ENCODE measurements around the gene HMCN1. TPM values are rescaled to one million over a fixed set of nuclear protein-coding genes. Genes with fewer than 3 reads are reported as not detected.

Gene HMCN1
- total and polyA plus RNA-seq, 4 experiments from 2014 or later: 0.19 to 0.29 TPM; not detected in 2

DNA sequence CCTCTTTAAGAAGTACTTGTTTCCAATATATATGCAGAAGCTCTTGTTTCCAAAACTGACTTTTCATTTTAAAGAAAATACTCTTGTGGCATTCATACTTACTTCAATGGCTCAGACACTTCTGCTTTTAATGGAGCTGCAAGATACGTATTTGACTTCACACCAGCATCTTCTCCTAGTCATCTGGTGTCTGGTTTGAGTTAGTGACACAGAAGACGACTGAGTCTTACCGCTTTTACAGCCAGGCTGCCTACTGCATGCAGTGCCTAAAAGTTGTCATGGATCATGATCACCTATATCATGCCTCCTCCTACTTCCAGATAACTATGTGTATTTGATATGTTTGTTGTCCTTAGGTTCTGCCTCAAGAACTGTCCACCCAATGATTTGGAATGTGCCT lies 455.0 kb downstream of the HMCN1 start:
- Mint-ChIP-seq H3K27ac (no peak overlapping the region), H3K9me3 (peaks cover 0 to 7% (median 0%) of the 10 kb centered on the region in 8 donors), H3K4me3 (no peak overlapping the region), H3K4me1 (peaks cover 0 to 2% (median 0%) of the 10 kb centered on the region in 4 donors), H3K36me3 (no peaks in the 10 kb centered on the region), H3K27me3 (peaks cover 5% of the 10 kb centered on the region in 2 donors)
- no peak for DNase-seq
- CTCF ChIA-PET (ENCODE audit: partially characterized antibody): no interaction called here
- Histone ChIP-seq H3K36me3 (ENCODE audit: insufficient read depth, low read length) (no peaks in the 10 kb centered on the region), H3K4me3 (ENCODE audit: low read length in 2 of 2) (no peak overlapping the region), H3K9me3 (ENCODE audit: control insufficient read depth in 1 of 2, low read length in 2 of 2) (no peaks in the 10 kb centered on the region), H3K4me1 (ENCODE audit: insufficient read depth, low read length) (no peaks in the 10 kb centered on the region), H3K27ac (ENCODE audit: low read depth, low read length) (no peak overlapping the region), H3K27me3 (ENCODE audit: insufficient read depth, low read length) (no peaks in the 10 kb centered on the region)
- intact Hi-C loops (cut with micrococcal nuclease): no loop called here
- POLR2A ChIA-PET (ENCODE audit: partially characterized antibody): no interaction called here

DNA sequence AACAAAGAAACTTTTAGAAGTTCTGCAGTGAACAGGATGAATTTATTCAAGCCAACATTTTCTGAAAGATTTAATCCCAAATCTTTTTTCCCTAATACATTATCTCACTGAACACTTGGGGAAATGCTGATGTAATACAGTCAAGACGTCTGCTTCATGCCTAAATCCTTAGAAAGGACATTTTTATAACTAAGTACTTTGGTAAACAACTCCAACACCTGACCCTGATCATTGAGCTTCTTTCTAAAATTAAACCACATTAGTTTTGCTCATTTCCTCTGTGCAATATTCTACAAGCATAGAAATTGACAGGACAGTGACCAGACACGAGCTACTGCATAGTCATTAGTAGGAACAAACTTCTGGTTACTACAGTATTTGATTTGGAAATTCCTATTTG lies 457.3 kb downstream of the HMCN1 start:
- Mint-ChIP-seq H3K36me3 (no peaks in the 10 kb centered on the region), H3K4me1 (no peaks in the 10 kb centered on the region), H3K9me3 (peaks cover 0 to 7% (median 1%) of the 10 kb centered on the region in 8 donors), H3K27ac (no peak overlapping the region), H3K4me3 (no peak overlapping the region), H3K27me3 (peaks cover 5 to 10% of the 10 kb centered on the region in 2 donors)
- Histone ChIP-seq H3K4me1 (ENCODE audit: insufficient read depth, low read length) (no peaks in the 10 kb centered on the region), H3K27me3 (ENCODE audit: insufficient read depth, low read length) (no peaks in the 10 kb centered on the region), H3K9me3 (ENCODE audit: control insufficient read depth in 1 of 2, low read length in 2 of 2) (no peaks in the 10 kb centered on the region), H3K4me3 (ENCODE audit: low read length in 2 of 2) (no peak overlapping the region), H3K36me3 (ENCODE audit: insufficient read depth, low read length) (no peaks in the 10 kb centered on the region), H3K27ac (ENCODE audit: low read depth, low read length) (no peak overlapping the region)
- CTCF ChIA-PET (ENCODE audit: partially characterized antibody): no interaction called here
- POLR2A ChIA-PET (ENCODE audit: partially characterized antibody): no interaction called here
- intact Hi-C loops (cut with micrococcal nuclease): no loop called here
- DNase-seq: no peak

DNA sequence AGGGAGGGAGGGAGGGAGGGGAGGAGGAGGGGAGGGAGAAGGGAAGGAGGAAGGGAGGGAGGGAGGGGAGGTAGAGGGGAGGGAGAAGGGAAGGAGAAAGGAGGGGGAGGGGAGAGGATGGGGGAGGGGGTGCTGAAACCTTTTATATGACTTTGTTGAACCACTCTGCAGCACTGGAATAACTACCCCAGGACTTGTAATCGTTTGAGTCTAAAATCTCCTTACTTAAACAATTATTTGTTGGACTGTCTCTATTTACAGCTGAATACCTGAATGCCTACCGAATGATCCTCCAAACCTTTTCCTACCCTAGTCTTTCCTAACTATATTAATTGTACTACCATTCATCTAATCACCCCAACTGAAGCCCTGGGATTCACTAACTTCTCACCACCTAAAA lies 459.0 kb downstream of the HMCN1 start:
- Histone ChIP-seq H3K9me3 (ENCODE audit: control insufficient read depth in 1 of 2, low read length in 2 of 2) (no peaks in the 10 kb centered on the region), H3K4me3 (ENCODE audit: low read length in 2 of 2) (no peak overlapping the region), H3K27me3 (ENCODE audit: insufficient read depth, low read length) (no peaks in the 10 kb centered on the region), H3K27ac (ENCODE audit: low read depth, low read length) (no peak overlapping the region), H3K4me1 (ENCODE audit: insufficient read depth, low read length) (no peaks in the 10 kb centered on the region), H3K36me3 (ENCODE audit: insufficient read depth, low read length) (no peaks in the 10 kb centered on the region)
- no peaks in the 10 kb centered on the region for H3K36me3 Mint-ChIP-seq
- intact Hi-C loops (cut with micrococcal nuclease): no loop called here
- peaks cover 0 to 7% (median 2%) of the 10 kb centered on the region in 8 donors for H3K9me3 Mint-ChIP-seq
- DNase-seq: no peak
- no peaks in the 10 kb centered on the region for H3K4me1 Mint-ChIP-seq
- H3K27me3 Mint-ChIP-seq: peaks cover 5 to 7% of the 10 kb centered on the region in 2 donors
- ChIA-PET POLR2A (ENCODE audit: partially characterized antibody) (no interaction called here), CTCF (ENCODE audit: partially characterized antibody) (no interaction called here)
- H3K27ac Mint-ChIP-seq: no peak overlapping the region
- H3K4me3 Mint-ChIP-seq: no peak overlapping the region

GRCh38 chr1:186194107-186194756 lies 460.0 kb downstream of the HMCN1 start:
- Histone ChIP-seq H3K27me3 (ENCODE audit: insufficient read depth, low read length) (no peaks in the 10 kb centered on the region), H3K4me1 (ENCODE audit: insufficient read depth, low read length) (no peaks in the 10 kb centered on the region), H3K27ac (ENCODE audit: low read depth, low read length) (no peak overlapping the region), H3K9me3 (ENCODE audit: control insufficient read depth in 1 of 2, low read length in 2 of 2) (no peaks in the 10 kb centered on the region), H3K4me3 (ENCODE audit: low read length in 2 of 2) (no peak overlapping the region), H3K36me3 (ENCODE audit: insufficient read depth, low read length) (no peaks in the 10 kb centered on the region)
- peaks cover 0 to 7% (median 2%) of the 10 kb centered on the region in 8 donors for H3K9me3 Mint-ChIP-seq
- ChIA-PET CTCF (ENCODE audit: partially characterized antibody) (no interaction called here), POLR2A (ENCODE audit: partially characterized antibody) (no interaction called here)
- H3K27ac Mint-ChIP-seq: no peak overlapping the region
- no peaks in the 10 kb centered on the region for H3K4me1 Mint-ChIP-seq
- no peaks in the 10 kb centered on the region for H3K36me3 Mint-ChIP-seq
- H3K4me3 Mint-ChIP-seq: no peak overlapping the region
- intact Hi-C loops (cut with micrococcal nuclease): no loop called here
- H3K27me3 Mint-ChIP-seq: peaks cover 5 to 7% of the 10 kb centered on the region in 2 donors
- no peak for DNase-seq

DNA sequence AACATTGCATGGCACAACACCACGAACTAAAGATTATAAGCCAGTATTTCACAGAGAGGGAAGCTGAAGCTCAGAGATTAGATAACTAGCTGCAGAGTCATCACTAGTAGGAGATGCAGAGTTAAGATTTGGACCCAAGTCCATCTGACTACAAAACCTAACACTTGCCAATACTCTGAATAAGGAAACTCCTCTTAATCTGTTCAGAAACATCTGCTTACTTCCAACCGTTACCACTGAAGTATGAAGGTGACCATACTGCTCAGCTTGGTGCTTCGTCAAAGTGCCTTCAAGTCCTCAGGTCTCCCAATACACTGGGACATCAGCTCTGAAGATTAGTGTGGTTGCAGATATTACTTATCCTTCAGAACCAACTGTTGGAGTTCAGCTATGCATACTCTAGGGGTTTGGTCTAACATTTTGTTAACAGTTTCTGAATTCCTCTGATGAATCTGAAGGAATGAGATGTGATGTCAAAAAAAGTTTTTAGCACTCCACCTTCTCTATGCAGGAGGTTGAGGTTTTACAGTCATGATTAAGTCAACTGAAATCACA lies 461.3 kb downstream of the HMCN1 start:
- Mint-ChIP-seq H3K4me3 (no peak overlapping the region), H3K27me3 (peaks cover 5 to 7% of the 10 kb centered on the region in 2 donors), H3K4me1 (no peaks in the 10 kb centered on the region), H3K27ac (no peak overlapping the region), H3K36me3 (no peaks in the 10 kb centered on the region), H3K9me3 (peaks cover 0 to 7% (median 2%) of the 10 kb centered on the region in 8 donors)
- DNase-seq: no peak
- no peaks in the 10 kb centered on the region for H3K9me3 ChIP-seq (ENCODE audit: control insufficient read depth in 1 of 2, low read length in 2 of 2)
- POLR2A ChIA-PET (ENCODE audit: partially characterized antibody): no interaction called here
- intact Hi-C loops (cut with micrococcal nuclease): no loop called here
- H3K27me3 ChIP-seq (ENCODE audit: insufficient read depth, low read length): no peaks in the 10 kb centered on the region
- no peaks in the 10 kb centered on the region for H3K4me1 ChIP-seq (ENCODE audit: insufficient read depth, low read length)
- H3K36me3 ChIP-seq (ENCODE audit: insufficient read depth, low read length): no peaks in the 10 kb centered on the region
- CTCF ChIA-PET (ENCODE audit: partially characterized antibody): no interaction called here
- no peak overlapping the region for H3K27ac ChIP-seq (ENCODE audit: low read depth, low read length)
- no peak overlapping the region for H3K4me3 ChIP-seq (ENCODE audit: low read length in 2 of 2)

DNA sequence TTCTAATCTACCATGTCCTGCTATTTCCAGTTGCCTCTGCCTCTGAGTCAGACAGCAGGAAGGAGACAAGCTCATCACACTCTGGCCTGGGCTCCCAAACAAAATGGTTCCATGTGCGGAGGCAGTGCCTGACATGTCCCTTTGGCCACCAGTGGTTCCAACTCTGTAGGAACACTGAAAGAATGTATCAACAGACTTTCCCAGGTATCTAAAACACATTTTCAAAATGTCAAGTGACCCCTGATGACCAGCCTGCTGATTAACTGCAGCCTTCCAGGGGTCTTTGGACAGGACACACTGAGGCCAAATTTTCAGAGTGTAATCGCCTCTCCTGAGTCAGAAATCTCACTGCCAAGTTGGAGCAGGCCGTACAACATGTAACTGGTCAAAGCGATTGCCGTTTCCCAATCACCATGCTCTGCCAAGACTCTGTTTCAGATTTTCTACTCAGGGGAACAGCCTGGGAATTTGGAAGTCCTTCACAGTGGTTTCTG lies 468.1 kb downstream of the HMCN1 start:
- intact Hi-C loops (cut with micrococcal nuclease): no loop called here
- ChIA-PET CTCF (ENCODE audit: partially characterized antibody) (no interaction called here), POLR2A (ENCODE audit: partially characterized antibody) (no interaction called here)
- H3K4me1 ChIP-seq (ENCODE audit: insufficient read depth, low read length): no peaks in the 10 kb centered on the region
- Mint-ChIP-seq H3K27ac (no peak overlapping the region), H3K9me3 (peaks cover 0 to 2% (median 0%) of the 10 kb centered on the region in 8 donors), H3K27me3 (peaks cover 5 to 10% of the 10 kb centered on the region in 2 donors), H3K4me3 (no peak overlapping the region), H3K36me3 (no peaks in the 10 kb centered on the region), H3K4me1 (peaks cover 0 to 12% (median 5%) of the 10 kb centered on the region in 4 donors)
- H3K27me3 ChIP-seq (ENCODE audit: insufficient read depth, low read length): no peaks in the 10 kb centered on the region
- no peaks in the 10 kb centered on the region for H3K36me3 ChIP-seq (ENCODE audit: insufficient read depth, low read length)
- no peak for DNase-seq
- no peaks in the 10 kb centered on the region for H3K9me3 ChIP-seq (ENCODE audit: control insufficient read depth in 1 of 2, low read length in 2 of 2)
- H3K27ac ChIP-seq (ENCODE audit: low read depth, low read length): no peak overlapping the region
- H3K4me3 ChIP-seq (ENCODE audit: low read length in 2 of 2): no peak overlapping the region

DNA sequence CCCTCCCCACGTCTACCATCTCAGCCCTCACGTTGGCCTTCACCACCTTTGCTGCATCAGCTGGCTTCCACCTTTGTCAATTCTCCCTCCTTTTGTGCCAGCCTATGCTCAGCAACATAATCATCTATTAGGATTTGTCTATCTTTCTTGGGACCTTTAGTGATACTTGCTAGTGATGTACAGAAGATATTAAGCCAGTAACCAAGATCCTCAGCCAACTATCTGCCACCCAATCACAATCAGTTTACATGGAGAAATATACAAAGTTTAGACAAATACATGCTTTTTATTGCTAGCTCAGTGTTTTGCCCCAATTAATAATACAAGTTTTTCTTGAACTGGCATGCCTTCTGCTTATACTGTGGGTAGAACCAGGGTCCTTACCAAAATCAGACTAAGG lies 468.6 kb downstream of the HMCN1 start:
- H3K4me1 ChIP-seq (ENCODE audit: insufficient read depth, low read length): no peaks in the 10 kb centered on the region
- Mint-ChIP-seq H3K27me3 (peaks cover 7 to 12% of the 10 kb centered on the region in 2 donors), H3K27ac (no peak overlapping the region), H3K36me3 (no peaks in the 10 kb centered on the region), H3K9me3 (peaks cover 0 to 2% (median 0%) of the 10 kb centered on the region in 8 donors), H3K4me1 (peaks cover 0 to 12% (median 5%) of the 10 kb centered on the region in 4 donors), H3K4me3 (no peak overlapping the region)
- H3K36me3 ChIP-seq (ENCODE audit: insufficient read depth, low read length): no peaks in the 10 kb centered on the region
- H3K4me3 ChIP-seq (ENCODE audit: low read length in 2 of 2): no peak overlapping the region
- DNase-seq: no peak
- H3K9me3 ChIP-seq (ENCODE audit: control insufficient read depth in 1 of 2, low read length in 2 of 2): no peaks in the 10 kb centered on the region
- H3K27me3 ChIP-seq (ENCODE audit: insufficient read depth, low read length): no peaks in the 10 kb centered on the region
- no peak overlapping the region for H3K27ac ChIP-seq (ENCODE audit: low read depth, low read length)
- intact Hi-C loops (cut with micrococcal nuclease): no loop called here
- ChIA-PET CTCF (ENCODE audit: partially characterized antibody) (no interaction called here), POLR2A (ENCODE audit: partially characterized antibody) (no interaction called here)

Measured in CD4-positive, alpha-beta memory T cell (primary cell).